Measurements from ENCODE around the gene CYP26A1.

CYP26A1 gene, protein sequence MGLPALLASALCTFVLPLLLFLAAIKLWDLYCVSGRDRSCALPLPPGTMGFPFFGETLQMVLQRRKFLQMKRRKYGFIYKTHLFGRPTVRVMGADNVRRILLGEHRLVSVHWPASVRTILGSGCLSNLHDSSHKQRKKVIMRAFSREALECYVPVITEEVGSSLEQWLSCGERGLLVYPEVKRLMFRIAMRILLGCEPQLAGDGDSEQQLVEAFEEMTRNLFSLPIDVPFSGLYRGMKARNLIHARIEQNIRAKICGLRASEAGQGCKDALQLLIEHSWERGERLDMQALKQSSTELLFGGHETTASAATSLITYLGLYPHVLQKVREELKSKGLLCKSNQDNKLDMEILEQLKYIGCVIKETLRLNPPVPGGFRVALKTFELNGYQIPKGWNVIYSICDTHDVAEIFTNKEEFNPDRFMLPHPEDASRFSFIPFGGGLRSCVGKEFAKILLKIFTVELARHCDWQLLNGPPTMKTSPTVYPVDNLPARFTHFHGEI

DNA sequence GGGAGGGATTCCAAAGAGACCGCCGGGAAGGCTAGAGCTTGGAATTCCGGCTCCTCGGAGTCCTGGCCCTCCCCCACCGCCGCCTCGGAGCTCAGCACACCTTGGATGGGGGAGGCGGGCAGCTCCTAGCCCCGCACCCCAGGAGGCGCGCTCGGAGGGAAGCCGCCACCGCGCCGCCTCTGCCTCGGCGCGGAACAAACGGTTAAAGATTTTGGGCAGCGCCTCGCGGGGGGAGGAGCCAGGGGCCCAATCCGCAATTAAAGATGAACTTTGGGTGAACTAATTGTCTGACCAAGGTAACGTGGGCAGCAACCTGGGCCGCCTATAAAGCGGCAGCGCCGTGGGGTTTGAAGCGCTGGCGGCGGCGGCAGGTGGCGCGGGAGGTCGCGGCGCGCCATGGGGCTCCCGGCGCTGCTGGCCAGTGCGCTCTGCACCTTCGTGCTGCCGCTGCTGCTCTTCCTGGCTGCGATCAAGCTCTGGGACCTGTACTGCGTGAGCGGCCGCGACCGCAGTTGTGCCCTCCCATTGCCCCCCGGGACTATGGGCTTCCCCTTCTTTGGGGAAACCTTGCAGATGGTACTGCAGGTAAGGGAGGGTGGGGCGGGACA lies at the start of gene CYP26A1:
TSS of gene CYP26A1 (plus strand) at position 355 of the 608 bp plus-strand sequence. CDS start at position 397, 42 bp downstream.
- DNase-seq (ENCODE audit: low spot score): no peak

DNA sequence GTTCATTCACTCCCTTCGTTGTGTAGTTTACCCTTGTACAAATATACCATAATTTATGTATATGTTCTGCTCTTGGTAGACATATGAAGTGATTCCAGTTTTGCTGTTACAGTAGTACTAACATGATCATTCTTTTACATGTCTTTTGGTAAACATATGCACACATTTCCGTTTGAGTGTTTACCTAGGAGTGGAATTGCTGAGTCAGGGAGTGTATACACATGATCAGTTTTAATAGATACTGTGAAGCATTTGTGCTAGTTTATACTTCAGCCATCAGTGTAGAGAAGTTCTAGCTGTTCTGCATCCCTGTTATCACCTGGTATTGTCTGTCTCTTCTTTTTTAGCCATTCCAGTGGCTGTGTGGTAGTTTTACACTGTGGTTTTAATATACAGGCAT lies 47.6 kb upstream of the CYP26A1 start:
- no peak for DNase-seq (ENCODE audit: low spot score)

DNA sequence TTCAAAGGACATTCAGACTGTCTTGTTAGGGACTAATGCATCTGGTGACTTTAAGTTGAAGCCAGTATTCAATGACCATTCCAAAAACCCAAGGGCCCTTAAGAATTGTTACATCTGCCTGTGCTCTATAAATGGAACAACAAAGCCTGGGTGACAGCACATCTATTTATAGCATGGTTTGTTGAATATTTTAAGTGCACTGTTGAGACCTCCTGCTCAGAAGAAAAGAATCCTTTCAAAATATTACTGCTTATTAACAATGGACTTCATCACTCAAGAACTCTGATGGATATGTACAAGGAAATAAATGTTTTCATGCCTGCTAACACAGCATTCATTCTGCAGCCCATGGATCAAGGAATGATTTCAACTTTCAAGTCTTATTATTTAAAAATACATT lies 46.2 kb upstream of the CYP26A1 start:
- DNase-seq (ENCODE audit: low spot score): no peak

DNA sequence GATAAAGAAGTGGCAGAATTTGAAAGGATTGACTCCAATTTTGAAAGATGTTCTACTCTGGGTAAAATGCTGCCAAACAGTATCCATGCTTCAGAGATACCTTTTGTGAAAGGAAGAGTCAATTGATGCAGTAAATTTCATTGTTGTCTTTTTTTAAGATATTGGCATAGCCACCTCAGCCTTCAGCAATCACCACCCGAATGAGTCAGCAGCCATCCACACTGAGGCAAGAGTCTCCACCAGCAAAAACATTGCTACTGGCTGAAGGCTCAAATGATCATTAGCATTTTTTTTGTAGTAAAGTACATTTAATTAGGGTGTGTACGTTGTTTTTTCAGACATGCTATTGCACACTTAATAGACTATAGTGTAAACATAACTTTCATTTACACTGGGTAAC lies 44.8 kb upstream of the CYP26A1 start:
- peak; percentile 58 for DNase-seq (ENCODE audit: low spot score)

DNA sequence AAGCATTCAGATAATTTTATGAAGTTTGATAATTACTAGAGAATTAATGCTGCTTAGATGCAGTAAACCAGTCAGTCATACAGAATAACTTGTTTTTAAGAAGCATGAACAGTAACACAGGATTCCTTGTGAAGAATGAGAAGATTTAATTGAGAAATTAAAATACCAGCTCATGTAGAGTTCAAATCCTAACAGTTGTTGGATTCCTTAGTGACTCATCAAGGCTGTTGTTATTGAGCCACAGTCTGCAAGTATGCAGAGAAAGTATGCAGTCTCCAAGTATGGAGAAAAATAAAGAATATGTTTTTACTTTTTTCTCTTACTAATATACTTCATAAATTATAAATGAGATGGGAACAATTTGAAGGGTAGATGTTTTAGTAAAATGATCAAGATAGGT lies 43.3 kb upstream of the CYP26A1 start:
- DNase-seq (ENCODE audit: low spot score): peak; percentile 82

DNA sequence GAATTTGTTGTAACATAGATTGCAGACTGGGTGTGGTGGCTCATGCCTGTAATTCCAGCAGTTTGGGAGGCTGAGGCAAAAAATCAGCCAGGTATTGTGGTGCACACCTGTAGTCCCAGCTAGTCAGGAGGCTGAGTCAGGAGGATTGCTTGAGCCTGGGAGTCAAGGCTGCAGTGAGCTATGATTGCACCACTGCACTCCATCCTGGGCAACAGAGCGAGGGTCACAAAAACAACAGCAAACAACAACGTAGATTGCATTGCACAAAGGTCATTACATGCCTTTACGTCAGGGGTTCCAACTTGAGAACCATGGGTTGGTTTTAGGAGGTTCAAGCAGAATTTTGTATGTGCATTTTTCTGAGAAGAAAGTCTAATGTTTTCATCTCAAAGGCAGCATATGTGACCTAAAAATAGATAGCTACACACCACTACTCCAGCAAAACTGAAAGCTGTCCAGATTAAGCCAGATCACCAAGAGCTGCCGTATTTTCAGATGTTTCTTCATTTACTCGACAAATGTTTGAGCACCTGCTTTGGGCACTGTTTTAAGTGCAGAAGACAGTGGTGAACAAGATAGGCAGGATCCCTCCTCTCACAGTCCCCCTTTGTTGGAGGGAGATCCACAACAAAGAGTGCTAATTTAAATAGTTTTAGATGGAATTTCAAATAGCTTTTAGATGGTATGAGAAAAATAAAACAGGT lies 41.4 kb upstream of the CYP26A1 start:
- DNase-seq (ENCODE audit: low spot score): no peak

DNA sequence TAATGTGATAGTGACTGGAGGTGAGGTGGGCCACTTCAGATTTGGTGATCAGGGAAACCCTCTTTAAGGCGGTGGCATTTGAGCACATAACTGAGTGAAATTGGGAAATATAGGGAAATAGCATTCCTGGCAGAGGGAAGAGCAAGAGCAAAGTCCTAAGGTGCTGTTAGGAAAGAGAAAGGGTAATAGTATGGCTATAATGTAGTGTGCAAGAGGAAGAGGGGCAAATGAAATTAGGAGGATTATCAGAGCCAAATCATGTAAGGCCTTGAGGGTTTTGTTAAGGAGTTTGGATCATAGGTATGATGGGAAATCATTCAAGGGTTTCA lies 40.9 kb upstream of the CYP26A1 start:
- DNase-seq (ENCODE audit: low spot score): no peak

DNA sequence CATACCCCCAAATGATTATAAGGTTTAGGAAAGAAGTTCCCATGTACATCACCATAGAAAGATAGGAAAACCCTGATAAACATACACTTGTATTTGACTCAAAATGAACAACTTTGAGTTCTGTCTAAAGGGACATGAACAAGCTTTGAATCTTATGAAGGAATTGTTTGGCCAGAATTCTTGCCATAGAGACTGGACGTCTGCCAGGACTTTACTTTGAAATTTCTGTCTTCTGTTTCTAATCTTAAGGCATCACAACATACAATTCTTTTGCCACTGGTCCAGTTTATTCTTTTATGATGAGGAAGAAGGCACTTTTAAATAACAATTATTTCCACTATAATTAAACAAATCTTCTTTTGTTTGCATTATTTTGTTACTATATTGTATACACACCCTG lies 39.3 kb upstream of the CYP26A1 start:
- DNase-seq (ENCODE audit: low spot score): no peak

DNA sequence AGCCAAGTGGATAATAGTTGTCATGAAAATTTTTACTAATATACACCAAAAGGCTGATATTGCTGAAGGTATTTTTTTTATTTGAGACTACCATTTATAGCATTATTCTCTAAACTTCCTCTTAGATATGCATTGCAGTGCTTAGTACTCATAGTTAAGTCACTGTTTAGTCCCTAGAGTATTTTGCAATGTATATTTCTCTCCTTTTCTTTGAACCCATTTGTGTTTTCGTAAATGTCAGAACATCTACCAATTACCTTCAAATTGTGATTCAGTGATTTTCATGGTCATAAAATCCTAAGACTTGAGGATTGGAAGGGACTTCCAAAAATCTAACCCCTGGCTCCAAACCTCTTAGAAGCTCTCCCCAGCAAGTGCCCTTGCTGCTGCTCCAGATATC lies 34.6 kb upstream of the CYP26A1 start:
- no peak for DNase-seq (ENCODE audit: low spot score)

DNA sequence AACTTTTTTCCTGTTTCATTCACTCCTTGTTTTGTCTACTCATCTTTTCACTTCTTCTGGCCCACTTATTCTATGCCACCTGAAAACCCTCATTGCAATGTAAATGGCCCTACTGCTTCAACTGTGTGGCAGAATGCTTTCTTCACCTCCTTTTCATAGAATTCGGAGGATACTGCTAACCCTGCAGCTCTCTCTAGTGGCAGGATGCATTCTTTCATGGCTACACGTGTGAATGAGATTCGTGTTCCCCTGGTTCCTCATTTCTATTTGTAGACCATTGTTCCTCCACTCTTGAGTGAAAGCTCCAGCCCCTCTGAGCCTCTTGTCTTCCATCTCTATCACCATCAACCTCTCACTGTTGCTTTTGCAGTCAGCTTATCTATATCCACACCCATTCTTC lies 34.0 kb upstream of the CYP26A1 start:
- DNase-seq (ENCODE audit: low spot score): peak; percentile 72

DNA sequence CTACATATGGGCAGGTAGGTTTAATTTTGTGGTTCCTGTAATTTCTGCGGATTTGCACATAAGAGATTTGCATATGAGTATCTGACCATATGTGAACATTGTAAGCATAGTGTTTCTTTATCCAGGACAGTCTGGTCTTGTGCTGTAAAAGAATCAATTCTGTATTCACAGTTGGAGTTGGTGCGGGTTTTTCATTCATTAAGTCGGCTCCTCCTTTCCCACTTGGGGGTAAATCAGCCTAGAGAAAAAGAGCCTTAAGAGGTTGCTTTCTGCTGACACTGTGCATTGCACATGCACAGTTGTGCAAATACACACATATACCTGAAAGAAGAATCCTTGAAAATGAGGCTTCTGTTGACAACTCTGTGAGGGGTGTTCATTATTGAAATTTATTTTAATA lies 19.2 kb upstream of the CYP26A1 start:
- DNase-seq (ENCODE audit: low spot score): no peak

DNA sequence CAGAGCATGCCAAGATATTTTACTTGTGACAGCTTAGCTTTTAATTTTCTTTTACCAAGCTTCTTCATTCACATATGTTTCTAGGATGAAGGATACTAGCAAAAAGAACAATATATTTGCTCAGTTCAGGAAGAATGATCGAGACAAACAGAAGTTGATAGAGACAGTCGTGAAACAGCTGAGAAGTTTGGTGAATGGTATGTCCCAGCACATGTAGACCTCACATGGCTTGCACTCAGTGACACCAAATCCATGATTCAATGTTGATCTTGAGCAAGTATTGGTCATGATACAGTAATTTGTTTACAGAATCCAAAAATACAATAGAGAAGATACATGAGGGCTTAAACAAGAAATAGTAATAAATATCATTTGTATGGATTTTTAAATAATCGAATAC lies 15.6 kb upstream of the CYP26A1 start:
- DNase-seq (ENCODE audit: low spot score): no peak

DNA sequence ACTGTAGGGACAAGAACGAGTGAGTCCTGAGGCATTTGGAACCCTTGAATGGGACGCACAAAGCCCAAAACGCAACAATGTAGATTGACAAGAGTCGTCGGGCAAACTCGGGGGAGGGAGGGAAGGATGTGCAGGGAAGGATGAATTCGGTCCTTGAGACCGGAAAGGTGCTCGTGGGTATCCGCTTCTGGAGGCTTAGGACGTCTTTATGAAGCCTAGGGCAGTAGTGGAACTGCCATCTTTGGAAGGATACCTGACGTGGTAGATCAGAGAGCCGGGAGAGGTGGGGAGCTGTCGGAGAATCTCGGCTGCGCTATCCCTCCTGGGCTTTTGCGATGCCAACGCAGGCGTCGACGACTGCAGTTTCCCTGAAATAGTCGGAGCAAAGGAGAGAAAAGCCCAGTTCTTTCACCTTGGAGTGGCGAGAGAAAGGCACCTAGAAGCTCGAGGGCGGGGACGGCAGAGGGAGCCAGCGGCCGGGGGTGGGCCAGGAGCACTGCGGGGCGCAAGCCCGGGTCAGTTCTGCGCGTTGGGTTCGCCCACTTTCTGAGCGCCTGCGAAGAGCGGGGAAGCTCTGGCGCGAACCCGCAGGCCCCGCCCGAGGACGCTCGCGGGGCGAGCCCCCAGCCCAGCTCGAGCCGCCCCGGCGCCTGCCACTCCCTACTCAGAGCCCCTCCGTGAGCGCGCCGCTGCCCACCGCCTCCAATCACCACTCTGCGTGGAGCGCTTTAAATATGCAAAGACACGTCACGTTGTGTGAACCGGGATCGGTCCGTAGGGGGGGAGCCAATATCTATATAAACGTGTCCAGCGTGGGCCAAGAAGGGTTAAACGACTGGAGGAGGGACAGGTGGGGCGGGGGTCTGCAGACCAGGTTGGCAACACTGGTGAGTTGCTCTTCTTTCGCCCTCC lies 13.5 kb upstream of the CYP26A1 start, which contains the start of gene CYP26C1:
TSS of gene CYP26C1 (plus strand) at position 824 of the 912 bp plus-strand sequence. CDS start 466 bp downstream, outside the sequence.
- DNase-seq (ENCODE audit: low spot score): no peak

DNA sequence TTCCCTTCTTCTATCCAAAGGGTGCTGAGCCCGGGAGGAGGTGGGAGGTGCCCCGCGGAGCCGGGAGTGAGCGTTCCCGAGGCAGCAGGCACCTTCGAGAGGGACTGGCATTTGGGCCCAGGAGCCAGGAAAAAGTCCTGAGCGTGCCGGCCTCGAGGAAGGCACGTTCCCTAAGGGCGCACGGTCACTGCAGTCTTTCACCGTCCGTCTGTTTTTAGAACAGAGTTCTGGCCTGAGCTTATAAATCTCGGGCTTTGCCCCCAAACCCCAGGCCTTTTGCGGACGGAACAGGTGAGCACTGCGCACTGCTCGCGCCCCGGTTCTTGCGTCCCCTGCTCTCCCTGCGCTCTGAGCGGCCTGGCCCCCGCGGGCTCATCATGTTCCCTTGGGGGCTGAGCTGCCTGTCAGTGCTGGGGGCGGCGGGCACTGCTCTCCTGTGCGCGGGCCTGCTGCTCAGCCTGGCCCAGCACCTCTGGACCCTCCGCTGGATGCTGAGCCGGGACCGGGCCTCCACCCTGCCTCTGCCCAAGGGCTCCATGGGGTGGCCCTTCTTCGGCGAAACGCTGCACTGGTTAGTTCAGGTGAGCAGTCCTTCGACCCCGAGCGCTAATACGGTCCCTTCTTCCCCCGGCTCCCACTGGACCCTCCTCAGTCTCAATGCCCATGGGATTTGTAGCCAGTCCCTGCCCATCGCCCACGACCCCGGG lies 12.7 kb upstream of the CYP26A1 start:
- DNase-seq (ENCODE audit: low spot score): no peak

DNA sequence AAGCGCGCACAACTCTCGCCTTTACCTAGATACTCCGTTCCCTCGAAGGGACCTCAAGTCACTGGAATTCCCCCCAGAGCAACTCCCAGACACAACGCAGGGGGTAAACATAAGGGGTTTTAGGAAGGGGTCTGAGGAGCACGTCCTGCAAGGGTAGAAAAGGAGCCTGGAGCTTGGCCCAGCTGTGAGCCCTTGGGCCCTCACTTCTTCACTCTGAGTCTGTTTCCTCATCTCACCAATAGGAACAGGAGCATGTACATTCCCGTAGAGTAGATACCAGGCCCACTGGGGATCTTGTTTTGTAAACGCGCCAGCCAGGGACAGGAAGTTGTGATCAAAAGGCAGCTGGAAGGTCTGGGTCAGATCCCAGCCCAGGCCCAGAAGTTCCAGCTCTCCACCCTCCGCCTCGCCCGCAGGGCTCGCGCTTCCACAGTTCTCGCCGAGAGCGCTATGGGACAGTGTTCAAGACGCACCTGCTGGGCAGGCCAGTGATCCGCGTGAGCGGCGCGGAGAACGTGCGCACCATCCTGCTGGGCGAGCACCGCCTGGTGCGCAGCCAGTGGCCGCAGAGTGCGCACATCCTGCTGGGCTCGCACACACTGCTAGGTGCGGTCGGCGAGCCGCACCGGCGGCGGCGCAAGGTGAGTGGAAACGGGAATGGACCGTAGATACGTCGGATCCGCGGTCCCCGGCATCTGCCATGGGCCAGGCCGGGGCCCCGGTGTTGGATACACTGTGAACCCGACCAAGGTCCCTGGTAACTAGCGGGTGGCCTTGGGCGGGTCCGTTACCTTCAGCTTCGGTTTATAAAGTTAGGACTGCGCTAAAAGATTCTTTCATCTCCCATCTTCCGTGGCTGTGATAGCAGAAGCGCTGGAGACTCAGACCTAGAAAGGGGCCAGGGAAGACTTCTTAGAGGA lies 11.8 kb upstream of the CYP26A1 start:
- DNase-seq (ENCODE audit: low spot score): no peak

DNA sequence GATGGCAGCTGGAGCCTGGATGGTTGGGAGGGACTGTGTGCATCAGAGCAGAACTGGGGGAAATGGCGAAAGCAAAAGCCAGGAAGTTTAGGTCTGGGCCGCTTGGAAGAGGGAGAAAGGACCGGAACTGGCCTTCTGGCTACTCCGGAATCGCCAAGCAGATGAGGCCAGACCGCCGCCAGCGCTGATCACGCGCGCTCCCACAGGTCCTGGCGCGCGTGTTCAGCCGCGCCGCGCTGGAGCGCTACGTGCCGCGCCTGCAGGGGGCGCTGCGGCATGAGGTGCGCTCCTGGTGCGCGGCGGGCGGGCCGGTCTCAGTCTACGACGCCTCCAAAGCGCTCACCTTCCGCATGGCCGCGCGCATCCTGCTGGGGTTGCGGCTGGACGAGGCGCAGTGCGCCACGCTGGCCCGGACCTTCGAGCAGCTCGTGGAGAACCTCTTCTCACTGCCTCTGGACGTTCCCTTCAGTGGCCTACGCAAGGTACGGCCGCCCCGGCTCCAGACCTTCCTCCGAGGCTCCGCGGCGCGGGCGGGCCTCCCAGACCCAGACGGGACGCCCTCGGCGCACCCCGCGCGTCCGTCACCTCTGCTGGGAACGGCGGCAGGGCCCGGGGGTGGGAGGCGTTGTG lies 11.1 kb upstream of the CYP26A1 start:
- DNase-seq (ENCODE audit: low spot score): peak; percentile 73

DNA sequence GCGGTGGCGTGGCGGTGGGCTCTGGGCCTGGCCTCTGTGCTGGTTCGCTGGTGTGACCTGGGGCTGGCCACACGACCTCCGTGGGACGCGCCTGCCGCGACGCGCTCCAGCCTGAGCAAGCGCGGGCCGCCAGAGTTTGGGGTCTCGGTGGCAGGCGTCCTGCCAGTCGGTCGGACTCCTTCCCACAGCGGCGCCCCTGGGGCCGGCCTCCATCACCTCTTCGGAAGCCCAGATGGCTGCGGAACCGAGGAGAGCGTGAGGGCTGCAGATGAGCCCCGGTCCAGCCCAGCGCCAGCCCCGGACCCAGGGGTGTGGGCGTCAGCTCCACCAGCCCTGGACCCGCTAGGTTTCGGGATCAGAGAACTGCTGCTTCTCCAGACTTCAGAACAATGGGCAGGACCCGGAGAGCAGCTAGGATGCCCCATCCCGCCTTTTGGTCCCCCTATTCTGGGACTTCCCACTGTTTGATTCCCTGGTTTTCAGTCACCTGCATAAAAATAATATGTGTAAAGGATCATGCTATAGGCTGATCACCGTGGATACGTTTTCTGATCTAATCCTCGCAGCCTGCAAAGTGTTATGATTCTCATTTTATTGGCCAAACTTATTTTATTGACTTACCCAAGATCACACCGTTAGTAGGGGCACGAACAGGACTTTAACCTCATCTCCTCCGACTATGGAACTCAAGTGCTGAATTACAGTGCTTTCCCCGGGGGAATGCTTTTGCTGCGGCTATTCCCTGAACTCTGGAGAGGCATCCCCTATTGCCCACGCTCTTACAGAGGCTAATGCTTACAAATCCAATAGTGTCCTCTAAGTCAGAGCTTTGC lies 10.3 kb upstream of the CYP26A1 start:
- DNase-seq (ENCODE audit: low spot score): no peak

DNA sequence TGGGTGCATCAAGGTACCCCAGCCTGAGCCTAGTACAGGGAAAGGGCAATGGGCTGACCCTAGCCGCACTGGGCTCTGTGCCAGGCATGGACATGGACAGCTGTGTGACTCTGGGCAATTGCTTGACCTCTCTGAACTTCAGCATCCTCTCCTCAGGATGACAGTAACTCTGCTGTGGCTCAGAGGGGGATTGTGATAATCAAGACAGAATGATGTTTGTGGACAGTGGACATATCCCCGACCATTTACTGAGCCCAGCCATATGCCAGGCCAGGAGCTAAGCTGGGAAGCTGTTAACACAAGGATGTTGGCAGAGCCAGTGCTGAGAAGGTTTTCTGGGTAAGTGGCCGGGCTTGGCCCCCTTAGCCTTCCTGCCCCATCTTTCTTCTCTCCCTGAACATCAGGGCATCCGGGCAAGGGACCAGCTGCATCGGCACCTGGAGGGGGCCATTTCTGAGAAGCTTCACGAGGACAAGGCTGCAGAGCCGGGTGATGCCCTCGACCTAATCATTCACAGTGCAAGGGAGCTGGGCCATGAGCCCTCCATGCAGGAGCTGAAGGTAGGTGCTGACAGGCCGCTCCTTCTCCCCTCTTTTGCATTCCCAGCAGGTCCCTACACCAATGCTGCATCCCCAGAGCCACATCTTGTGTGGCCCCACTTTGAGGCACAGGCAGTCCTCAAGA lies 9.6 kb upstream of the CYP26A1 start:
- no peak for DNase-seq (ENCODE audit: low spot score)

All from GM03348 (cell line).